Esophagus muscularis mucosa (tissue), 4 donors: ENCODE results near the gene NKAIN1. TPM values are rescaled to one million over a fixed set of nuclear protein-coding genes. Genes with fewer than 3 reads are reported as not detected.

Experiments used
- DNase-seq: peaks from one replicate; pipeline ENCODE4 v3.0.0-alpha.2; 2017; ENCODE audit errors: extremely low spot score
- H3K27ac ChIP-seq, 4 donors: fragments of 200-600 bp; sonication (generic); replicated peaks in 1 of 4; 1 replicate in 3 of 4; 2 replicates in 1 of 4; pipeline ENCODE4 v1.5.1; 2016 to 2019; ENCODE audit warnings: mild to moderate bottlenecking in 1 of 4
- H3K27me3 ChIP-seq, 4 donors: fragments of 200-600 bp; sonication (generic); one replicate each; pipeline versions ENCODE4 v1.5.1 to v1.6.0; 2016 to 2019
- H3K36me3 ChIP-seq, 4 donors: fragments of 200-600 bp; sonication (generic); one replicate each; pipeline ENCODE4 v1.5.1; 2016 to 2019
- H3K4me1 ChIP-seq, 4 donors: fragments of 200-600 bp; sonication (generic); one replicate each; pipeline ENCODE4 v1.5.1; 2016 to 2019
- H3K4me3 ChIP-seq, 4 donors: fragments of 200-600 bp; sonication (generic); 1 replicate in 2 of 4; 2 replicates in 2 of 4; pipeline ENCODE4 v1.5.1; 2016 to 2019; ENCODE audit warnings: mild to moderate bottlenecking in 4 of 4, moderate library complexity in 1 of 4
- H3K9me3 ChIP-seq, 4 donors: fragments of 200-600 bp; sonication (generic); 1 replicate in 3 of 4; 2 replicates in 1 of 4; pipeline ENCODE4 v1.5.1; 2016 to 2019
- EP300 ChIP-seq: sonication (generic); formaldehyde crosslinking; IDR thresholded peaks from one replicate; pipeline ENCODE4 v1.6.1; 2017; ENCODE audit warnings: antibody characterized with exemption
- POLR2A ChIP-seq: fragments of 450-650 bp; IDR thresholded peaks from one replicate; pipeline ENCODE4 v1.6.1; 2017; ENCODE audit warnings: antibody characterized with exemption, moderate library complexity, mild to moderate bottlenecking, low read depth
- POLR2AphosphoS5 ChIP-seq, 2 donors: sonication (generic); formaldehyde crosslinking; IDR thresholded peaks; one replicate each; pipeline ENCODE4 v1.6.1; 2017; ENCODE audit warnings: antibody characterized with exemption in 2 of 2
- WGBS: methylation state at CpG from one replicate; pipeline ENCODE4 v1.1.5; 2018; 5-methylcytosine and 5-hydroxymethylcytosine counted together
- intact Hi-C: fragments of 100-400 bp; cut with DNase I; formaldehyde crosslinking; loops from one replicate; pipeline ENCODE4 v1.15.1; 2023
- total RNA-seq, 4 donors: library from RNA; depleted of rRNA; stranded (reverse); fragments of >200 nt; gene quantifications; one replicate each; pipeline versions ENCODE4 v1.1.0 to v1.2.1, GENCODE V29; 2016
- TF ChIP-seq, protein P1 (sequence below), 3 experiments: fragments of 200-600 bp in 2 of 3; fragments of 450-650 bp in 1 of 3; sonication (generic) in 2 of 3; IDR thresholded peaks; one replicate each; pipeline ENCODE4 v1.5.1; 2017 to 2019; ENCODE audit warnings: antibody characterized with exemption in 3 of 3, mild to moderate bottlenecking in 2 of 3, moderate library complexity in 1 of 3

Gene NKAIN1
- total RNA-seq, 4 donors from 2014 or later, result not detected

DNA sequence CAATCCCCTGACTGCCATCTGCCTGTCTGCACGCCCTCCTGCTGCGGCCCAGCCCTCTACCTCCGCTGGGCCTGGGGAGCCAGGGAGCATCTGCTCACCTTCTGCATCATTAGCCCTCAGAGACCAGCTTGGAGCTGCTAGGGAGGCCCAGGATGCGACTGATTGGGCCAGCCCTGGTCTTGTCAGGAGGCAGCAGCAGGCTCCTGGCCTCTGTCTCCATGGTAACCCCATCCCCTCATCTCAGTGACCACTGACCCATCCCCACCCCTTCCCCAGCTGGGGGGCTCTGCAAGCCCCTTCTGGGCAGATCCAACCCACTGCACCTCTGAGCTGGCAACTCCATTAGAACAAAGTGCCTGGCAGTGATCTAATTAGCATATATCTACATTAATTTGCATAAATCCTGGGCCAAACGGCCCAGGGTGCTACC is 37.7 kb downstream of the NKAIN1 start:
- TF ChIP-seq POLR2AphosphoS5 (IDR thresholded peaks at IDR 0.05) (no peak), EP300 (no peak), POLR2A (no peak)
- TF ChIP-seq, protein P1, sequence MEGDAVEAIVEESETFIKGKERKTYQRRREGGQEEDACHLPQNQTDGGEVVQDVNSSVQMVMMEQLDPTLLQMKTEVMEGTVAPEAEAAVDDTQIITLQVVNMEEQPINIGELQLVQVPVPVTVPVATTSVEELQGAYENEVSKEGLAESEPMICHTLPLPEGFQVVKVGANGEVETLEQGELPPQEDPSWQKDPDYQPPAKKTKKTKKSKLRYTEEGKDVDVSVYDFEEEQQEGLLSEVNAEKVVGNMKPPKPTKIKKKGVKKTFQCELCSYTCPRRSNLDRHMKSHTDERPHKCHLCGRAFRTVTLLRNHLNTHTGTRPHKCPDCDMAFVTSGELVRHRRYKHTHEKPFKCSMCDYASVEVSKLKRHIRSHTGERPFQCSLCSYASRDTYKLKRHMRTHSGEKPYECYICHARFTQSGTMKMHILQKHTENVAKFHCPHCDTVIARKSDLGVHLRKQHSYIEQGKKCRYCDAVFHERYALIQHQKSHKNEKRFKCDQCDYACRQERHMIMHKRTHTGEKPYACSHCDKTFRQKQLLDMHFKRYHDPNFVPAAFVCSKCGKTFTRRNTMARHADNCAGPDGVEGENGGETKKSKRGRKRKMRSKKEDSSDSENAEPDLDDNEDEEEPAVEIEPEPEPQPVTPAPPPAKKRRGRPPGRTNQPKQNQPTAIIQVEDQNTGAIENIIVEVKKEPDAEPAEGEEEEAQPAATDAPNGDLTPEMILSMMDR (IDR thresholded peaks at IDR 0.05), result no peak

GRCh38 chr1:31199949-31200348 is 39.7 kb downstream of the NKAIN1 start:
- no peak for DNase-seq
- Histone ChIP-seq H3K9me3 (no peaks in the 10 kb centered on the region), H3K27me3 (peaks cover 0 to 7% (median 0%) of the 10 kb centered on the region in 4 donors), H3K36me3 (no peaks in the 10 kb centered on the region), H3K4me1 (no peaks in the 10 kb centered on the region), H3K27ac (no peak overlapping the region), H3K4me3 (no peak overlapping the region)
- TF ChIP-seq POLR2A (no peak), EP300 (no peak), POLR2AphosphoS5 (IDR thresholded peaks at IDR 0.05) (no peak)
- TF ChIP-seq, protein P1 (IDR thresholded peaks at IDR 0.05), result no peak
- intact Hi-C loops, result no loop called here
- 64% methylated on average over 22 of the region's 22 CpGs for WGBS

More for the DNA sequence above, 37.7 kb downstream of the NKAIN1 start:
- no peaks in the 10 kb centered on the region for H3K9me3 ChIP-seq
- WGBS, result 85% methylated on average over 4 of the region's 5 CpGs
- intact Hi-C loops, result no loop called here
- no peak overlapping the region for H3K4me3 ChIP-seq
- H3K4me1 ChIP-seq, result no peaks in the 10 kb centered on the region
- DNase-seq, result no peak
- no peak overlapping the region for H3K27ac ChIP-seq
- H3K27me3 ChIP-seq, result peaks cover 0 to 7% (median 0%) of the 10 kb centered on the region in 4 donors
- H3K36me3 ChIP-seq, result no peaks in the 10 kb centered on the region

- no peaks in the 10 kb centered on the region for H3K36me3 ChIP-seq
- no peak overlapping the region for H3K4me3 ChIP-seq
- H3K9me3 ChIP-seq, result no peaks in the 10 kb centered on the region
- peaks cover 0 to 7% (median 0%) of the 10 kb centered on the region in 4 donors for H3K27me3 ChIP-seq
- TF ChIP-seq POLR2A (no peak), EP300 (no peak), POLR2AphosphoS5 (IDR thresholded peaks at IDR 0.05) (no peak)
- TF ChIP-seq, protein P1 (IDR thresholded peaks at IDR 0.05), result no peak
- no peak overlapping the region for H3K27ac ChIP-seq
- H3K4me1 ChIP-seq, result no peaks in the 10 kb centered on the region
- no peak for DNase-seq
- WGBS, result 74% methylated on average over 8 of the region's 8 CpGs
- intact Hi-C loops, result no loop called here
Observed at GRCh38 chr1:31199236-31199790, 40.4 kb downstream of the NKAIN1 start.

DNA sequence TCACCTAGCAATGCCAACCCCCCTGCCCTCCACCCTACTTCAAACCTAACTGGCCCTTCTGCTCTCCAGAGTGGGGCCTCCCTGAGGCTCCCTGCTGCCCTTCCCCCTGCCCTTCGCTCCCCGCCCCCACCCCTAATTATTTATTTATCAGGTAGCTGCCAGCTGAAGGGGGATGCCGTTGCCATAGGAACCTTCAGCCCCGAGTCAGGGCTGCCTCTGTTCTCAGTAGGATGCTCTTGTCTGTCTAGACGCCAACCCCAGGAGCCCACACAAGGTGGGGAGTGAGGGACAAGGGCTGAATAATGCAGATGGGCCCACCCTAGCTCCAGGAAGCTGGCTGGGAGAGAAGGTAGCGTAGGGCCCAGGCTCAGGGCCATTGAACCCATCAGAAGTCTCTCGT is 41.1 kb downstream of the NKAIN1 start:
- Histone ChIP-seq H3K4me1 (no peaks in the 10 kb centered on the region), H3K27ac (no peak overlapping the region), H3K9me3 (no peaks in the 10 kb centered on the region), H3K4me3 (no peak overlapping the region), H3K36me3 (no peaks in the 10 kb centered on the region), H3K27me3 (peaks cover 0 to 7% (median 0%) of the 10 kb centered on the region in 4 donors)
- 63% methylated on average over 7 of the region's 7 CpGs for WGBS
- no peak for TF ChIP-seq EP300
- no peak for TF ChIP-seq POLR2A
- TF ChIP-seq POLR2AphosphoS5 (IDR thresholded peaks at IDR 0.05), result no peak
- TF ChIP-seq, protein P1 (IDR thresholded peaks at IDR 0.05), result no peak
- DNase-seq, result no peak
- intact Hi-C loops, result no loop called here

- intact Hi-C loops, result no loop called here
- no peaks in the 10 kb centered on the region for H3K9me3 ChIP-seq
- peaks cover 0 to 7% (median 0%) of the 10 kb centered on the region in 4 donors for H3K27me3 ChIP-seq
- H3K27ac ChIP-seq, result no peak overlapping the region
- WGBS, result 84% methylated on average over 7 of the region's 7 CpGs
- TF ChIP-seq EP300, result no peak
- no peak for TF ChIP-seq POLR2A
- TF ChIP-seq POLR2AphosphoS5 (IDR thresholded peaks at IDR 0.05), result no peak
- TF ChIP-seq, protein P1 (IDR thresholded peaks at IDR 0.05), result no peak
- H3K36me3 ChIP-seq, result no peaks in the 10 kb centered on the region
- H3K4me3 ChIP-seq, result no peak overlapping the region
- H3K4me1 ChIP-seq, result no peaks in the 10 kb centered on the region
- DNase-seq, result no peak
Observed at GRCh38 chr1:31198150-31198549, 41.5 kb downstream of the NKAIN1 start.
